HepG2 (cell line): ENCODE measurements around the gene CMIP. TPM values are rescaled to one million over a fixed set of nuclear protein-coding genes. Genes with fewer than 3 reads are reported as not detected.

Experiments
- ETV6 ChIP-seq: sonication (generic); formaldehyde crosslinking; conservative IDR thresholded peaks from 2 replicates; pipeline ENCODE4 v1.4.0; 2020; ENCODE audit warnings: missing genetic modification reagents
- GATAD2A ChIP-seq: IDR thresholded peaks from 2 replicates; pipeline ENCODE4 v1.6.1; 2016
- IRF2 ChIP-seq: IDR thresholded peaks from 2 replicates; pipeline ENCODE4 v1.6.1; 2018; ENCODE audit warnings: missing genetic modification reagents, missing compliant biosample characterization
- KDM6A ChIP-seq: IDR thresholded peaks from 2 replicates; pipeline ENCODE4 v1.6.1; 2016; ENCODE audit warnings: low read depth
- KLF9 ChIP-seq: IDR thresholded peaks from 2 replicates; pipeline ENCODE4 v1.6.1; 2016; ENCODE audit warnings: low read depth
- MXD4 ChIP-seq: IDR thresholded peaks from 2 replicates; pipeline ENCODE4 v1.6.1; 2016; ENCODE audit warnings: mild to moderate bottlenecking, missing biosample characterization, missing genetic modification reagents
- PAX8 ChIP-seq: sonication (generic); formaldehyde crosslinking; IDR thresholded peaks from 2 replicates; pipeline ENCODE4 v1.8.0; 2022; ENCODE audit warnings: mild to moderate bottlenecking, missing genetic modification reagents, borderline replicate concordance
- PPARG ChIP-seq: conservative IDR thresholded peaks from 2 replicates; pipeline ENCODE4 v1.6.1; 2016; ENCODE audit warnings: missing biosample characterization, missing genetic modification reagents
- RFXAP ChIP-seq: sonication (generic); formaldehyde crosslinking; IDR thresholded peaks from 2 replicates; pipeline ENCODE4 v1.4.0; 2020; ENCODE audit warnings: missing genetic modification reagents, borderline replicate concordance
- SSRP1 ChIP-seq: IDR thresholded peaks from 2 replicates; pipeline ENCODE4 v1.6.1; 2016; ENCODE audit warnings: control low read depth
- STAG1 ChIP-seq: sonication (generic); formaldehyde crosslinking; IDR thresholded peaks from 2 replicates; pipeline ENCODE4 v1.4.0; 2020; ENCODE audit warnings: missing genetic modification reagents
- TGIF2 ChIP-seq: IDR thresholded peaks from 2 replicates; pipeline ENCODE4 v1.6.1; 2016; ENCODE audit warnings: control low read depth, missing compliant biosample characterization
- ZNF326 ChIP-seq: sonication (generic); formaldehyde crosslinking; IDR thresholded peaks from 2 replicates; pipeline ENCODE4 v1.4.0; 2020; ENCODE audit warnings: missing genetic modification reagents, borderline replicate concordance
- ZNF703 ChIP-seq: sonication (generic); formaldehyde crosslinking; IDR thresholded peaks from 2 replicates; pipeline ENCODE4 v1.5.1; 2020; ENCODE audit warnings: missing genetic modification reagents, mild to moderate bottlenecking, moderate library complexity, borderline replicate concordance
- polyA plus RNA-seq, 8 experiments: library from polyadenylated mRNA; depleted of rRNA in 3 of 8; stranded (reverse) in 7 of 8; unstranded in 1 of 8; fragments of >200 nt; fragmentation: Illumina TruSeq in 4 of 8; extraction: Trizol in 4 of 8; gene quantifications; 2 replicates each; pipeline versions ENCODE4 v1.2.1 to v1.2.3, GENCODE V29; 2011 to 2016; ENCODE audit warnings: low read depth in 4 of 8, missing spikeins in 1 of 8, mixed read lengths in 1 of 8; ENCODE audit not compliant: insufficient read depth in 1 of 8
- total RNA-seq, 5 experiments: library from RNA; depleted of rRNA; stranded (reverse); fragments of >200 nt; fragmentation: Illumina TruSeq; extraction: Trizol; gene quantifications; 2 replicates each; pipeline ENCODE4 v1.2.3, GENCODE V29; 2016; ENCODE audit warnings: low read depth in 1 of 5
- TF ChIP-seq, protein P1 (sequence below): sonication (generic); formaldehyde crosslinking; IDR thresholded peaks from 2 replicates; pipeline ENCODE4 v1.4.0; 2020; ENCODE audit warnings: missing genetic modification reagents
- TF ChIP-seq, protein P2 (sequence below): sonication (generic); formaldehyde crosslinking; IDR thresholded peaks from 2 replicates; pipeline ENCODE4 v1.4.0; 2020; ENCODE audit warnings: missing genetic modification reagents, low read depth, mild to moderate bottlenecking, borderline replicate concordance
- TF ChIP-seq, protein P3 (sequence below): sonication (generic); formaldehyde crosslinking; IDR thresholded peaks from 2 replicates; pipeline ENCODE4; 2020; ENCODE audit warnings: missing genetic modification reagents, mild to moderate bottlenecking, borderline replicate concordance
- TF ChIP-seq, protein P4 (sequence below): sonication (generic); IDR thresholded peaks from 2 replicates; pipeline ENCODE4 v1.6.1; 2016; ENCODE audit warnings: low read depth, borderline replicate concordance

The CMIP gene
- total and polyA plus RNA-seq, 2 of the 13 experiments (the other 11 are each of a cell fraction or from before 2014, with no cell fraction given) = 10.9 to 18.1 TPM

- TF ChIP-seq, protein P1, sequence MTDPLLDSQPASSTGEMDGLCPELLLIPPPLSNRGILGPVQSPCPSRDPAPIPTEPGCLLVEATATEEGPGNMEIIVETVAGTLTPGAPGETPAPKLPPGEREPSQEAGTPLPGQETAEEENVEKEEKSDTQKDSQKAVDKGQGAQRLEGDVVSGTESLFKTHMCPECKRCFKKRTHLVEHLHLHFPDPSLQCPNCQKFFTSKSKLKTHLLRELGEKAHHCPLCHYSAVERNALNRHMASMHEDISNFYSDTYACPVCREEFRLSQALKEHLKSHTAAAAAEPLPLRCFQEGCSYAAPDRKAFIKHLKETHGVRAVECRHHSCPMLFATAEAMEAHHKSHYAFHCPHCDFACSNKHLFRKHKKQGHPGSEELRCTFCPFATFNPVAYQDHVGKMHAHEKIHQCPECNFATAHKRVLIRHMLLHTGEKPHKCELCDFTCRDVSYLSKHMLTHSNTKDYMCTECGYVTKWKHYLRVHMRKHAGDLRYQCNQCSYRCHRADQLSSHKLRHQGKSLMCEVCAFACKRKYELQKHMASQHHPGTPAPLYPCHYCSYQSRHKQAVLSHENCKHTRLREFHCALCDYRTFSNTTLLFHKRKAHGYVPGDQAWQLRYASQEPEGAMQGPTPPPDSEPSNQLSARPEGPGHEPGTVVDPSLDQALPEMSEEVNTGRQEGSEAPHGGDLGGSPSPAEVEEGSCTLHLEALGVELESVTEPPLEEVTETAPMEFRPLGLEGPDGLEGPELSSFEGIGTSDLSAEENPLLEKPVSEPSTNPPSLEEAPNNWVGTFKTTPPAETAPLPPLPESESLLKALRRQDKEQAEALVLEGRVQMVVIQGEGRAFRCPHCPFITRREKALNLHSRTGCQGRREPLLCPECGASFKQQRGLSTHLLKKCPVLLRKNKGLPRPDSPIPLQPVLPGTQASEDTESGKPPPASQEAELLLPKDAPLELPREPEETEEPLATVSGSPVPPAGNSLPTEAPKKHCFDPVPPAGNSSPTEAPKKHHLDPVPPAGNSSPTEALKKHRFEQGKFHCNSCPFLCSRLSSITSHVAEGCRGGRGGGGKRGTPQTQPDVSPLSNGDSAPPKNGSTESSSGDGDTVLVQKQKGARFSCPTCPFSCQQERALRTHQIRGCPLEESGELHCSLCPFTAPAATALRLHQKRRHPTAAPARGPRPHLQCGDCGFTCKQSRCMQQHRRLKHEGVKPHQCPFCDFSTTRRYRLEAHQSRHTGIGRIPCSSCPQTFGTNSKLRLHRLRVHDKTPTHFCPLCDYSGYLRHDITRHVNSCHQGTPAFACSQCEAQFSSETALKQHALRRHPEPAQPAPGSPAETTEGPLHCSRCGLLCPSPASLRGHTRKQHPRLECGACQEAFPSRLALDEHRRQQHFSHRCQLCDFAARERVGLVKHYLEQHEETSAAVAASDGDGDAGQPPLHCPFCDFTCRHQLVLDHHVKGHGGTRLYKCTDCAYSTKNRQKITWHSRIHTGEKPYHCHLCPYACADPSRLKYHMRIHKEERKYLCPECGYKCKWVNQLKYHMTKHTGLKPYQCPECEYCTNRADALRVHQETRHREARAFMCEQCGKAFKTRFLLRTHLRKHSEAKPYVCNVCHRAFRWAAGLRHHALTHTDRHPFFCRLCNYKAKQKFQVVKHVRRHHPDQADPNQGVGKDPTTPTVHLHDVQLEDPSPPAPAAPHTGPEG (CRISPR knock-in tag) = 0 out of 2 replicates have a peak, but pooled peaks have one; percentile 32
- TF ChIP-seq STAG1 (CRISPR knock-in tag) (peak; percentile 20; the same call in 1 of the 2 replicates), GATAD2A (CRISPR knock-in tag) (peak; percentile 86), TGIF2 (CRISPR knock-in tag) (no peak), ETV6 (no peak; the same call in 1 of the 2 replicates), PPARG (peak; percentile 10; the same call in 1 of the 2 replicates), ZNF703 (CRISPR knock-in tag) (no peak), KLF9 (CRISPR knock-in tag) (no peak), MXD4 (CRISPR knock-in tag) (no peak; the same call in 1 of the 2 replicates), IRF2 (CRISPR knock-in tag) (peak; percentile 11; the same call in 1 of the 2 replicates), KDM6A (CRISPR knock-in tag) (0 out of 2 replicates have a peak, but pooled peaks have one; percentile 49), ZNF326 (CRISPR knock-in tag) (no peak), SSRP1 (CRISPR knock-in tag) (no peak), PAX8 (CRISPR knock-in tag) (no peak), RFXAP (CRISPR knock-in tag) (no peak; the same call in 1 of the 2 replicates)
- TF ChIP-seq, protein P2, sequence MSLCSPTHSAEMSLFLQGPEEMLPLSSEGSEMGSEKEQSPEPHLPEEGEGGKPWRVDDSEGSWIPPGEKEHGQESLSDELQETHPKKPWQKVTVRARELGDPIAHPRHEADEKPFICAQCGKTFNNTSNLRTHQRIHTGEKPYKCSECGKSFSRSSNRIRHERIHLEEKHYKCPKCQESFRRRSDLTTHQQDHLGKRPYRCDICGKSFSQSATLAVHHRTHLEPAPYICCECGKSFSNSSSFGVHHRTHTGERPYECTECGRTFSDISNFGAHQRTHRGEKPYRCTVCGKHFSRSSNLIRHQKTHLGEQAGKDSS (CRISPR knock-in tag) = peak; percentile 3; the same call in 1 of the 2 replicates
- TF ChIP-seq, protein P3, sequence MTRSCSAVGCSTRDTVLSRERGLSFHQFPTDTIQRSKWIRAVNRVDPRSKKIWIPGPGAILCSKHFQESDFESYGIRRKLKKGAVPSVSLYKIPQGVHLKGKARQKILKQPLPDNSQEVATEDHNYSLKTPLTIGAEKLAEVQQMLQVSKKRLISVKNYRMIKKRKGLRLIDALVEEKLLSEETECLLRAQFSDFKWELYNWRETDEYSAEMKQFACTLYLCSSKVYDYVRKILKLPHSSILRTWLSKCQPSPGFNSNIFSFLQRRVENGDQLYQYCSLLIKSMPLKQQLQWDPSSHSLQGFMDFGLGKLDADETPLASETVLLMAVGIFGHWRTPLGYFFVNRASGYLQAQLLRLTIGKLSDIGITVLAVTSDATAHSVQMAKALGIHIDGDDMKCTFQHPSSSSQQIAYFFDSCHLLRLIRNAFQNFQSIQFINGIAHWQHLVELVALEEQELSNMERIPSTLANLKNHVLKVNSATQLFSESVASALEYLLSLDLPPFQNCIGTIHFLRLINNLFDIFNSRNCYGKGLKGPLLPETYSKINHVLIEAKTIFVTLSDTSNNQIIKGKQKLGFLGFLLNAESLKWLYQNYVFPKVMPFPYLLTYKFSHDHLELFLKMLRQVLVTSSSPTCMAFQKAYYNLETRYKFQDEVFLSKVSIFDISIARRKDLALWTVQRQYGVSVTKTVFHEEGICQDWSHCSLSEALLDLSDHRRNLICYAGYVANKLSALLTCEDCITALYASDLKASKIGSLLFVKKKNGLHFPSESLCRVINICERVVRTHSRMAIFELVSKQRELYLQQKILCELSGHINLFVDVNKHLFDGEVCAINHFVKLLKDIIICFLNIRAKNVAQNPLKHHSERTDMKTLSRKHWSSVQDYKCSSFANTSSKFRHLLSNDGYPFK = peak; percentile 40; the same call in 1 of the 2 replicates
- TF ChIP-seq, protein P4, sequence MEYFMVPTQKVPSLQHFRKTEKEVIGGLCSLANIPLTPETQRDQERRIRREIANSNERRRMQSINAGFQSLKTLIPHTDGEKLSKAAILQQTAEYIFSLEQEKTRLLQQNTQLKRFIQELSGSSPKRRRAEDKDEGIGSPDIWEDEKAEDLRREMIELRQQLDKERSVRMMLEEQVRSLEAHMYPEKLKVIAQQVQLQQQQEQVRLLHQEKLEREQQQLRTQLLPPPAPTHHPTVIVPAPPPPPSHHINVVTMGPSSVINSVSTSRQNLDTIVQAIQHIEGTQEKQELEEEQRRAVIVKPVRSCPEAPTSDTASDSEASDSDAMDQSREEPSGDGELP = peak; percentile 39; the same call in 1 of the 2 replicates
These were observed 98.3 kb downstream of the CMIP start (continued) for GRCh38 chr16:81542609-81543570.
